Lung microvascular endothelial cell (primary cell): Measurements from ENCODE around the gene ESR1. TPM values are rescaled to one million over a fixed set of nuclear protein-coding genes. Genes with fewer than 3 reads are reported as not detected.
"Not testable (repeated sequence)": the region's sequence is repeated elsewhere in the genome, so short reads cannot be mapped to it uniquely, and the experiment has no call there.

Experiments used
- DNase-seq, 2 donors: peaks; one replicate each; pipeline versions ENCODE4 v3.0.0 to v3.0.0-alpha.2; 2010; ENCODE audit warnings: low read depth in 2 of 2
- total RNA-seq: library from RNA; depleted of rRNA; stranded (reverse); fragments of >200 nt; gene quantifications from 2 replicates; pipeline ENCODE4 v1.2.1, GENCODE V29; 2014

The ESR1 gene
- total RNA-seq, 1 donor from 2014 or later = under 0.01 TPM

- DNase-seq = peak; percentile 33 to 69
Measured at GRCh38 chr6:152129691-152130151, 322.2 kb downstream of the ESR1 start.

- DNase-seq = peak in 1 of 2 donors; percentile 42
Measured at GRCh38 chr6:152130441-152130840, 323.0 kb downstream of the ESR1 start.

GRCh38 chr6:152135755-152136448 is 328.4 kb downstream of the ESR1 start:
- no peak for DNase-seq

GRCh38 chr6:152136449-152136825 is 329.0 kb downstream of the ESR1 start:
- DNase-seq = peak in 1 of 2 donors; percentile 68

GRCh38 chr6:152138344-152138743 is 330.9 kb downstream of the ESR1 start:
- DNase-seq = not testable (repeated sequence)

GRCh38 chr6:152142105-152142504 is 334.6 kb downstream of the ESR1 start:
- no peak for DNase-seq

- no peak for DNase-seq
Measured at GRCh38 chr6:152143359-152143758, 335.9 kb downstream of the ESR1 start.

GRCh38 chr6:152146385-152146784 is 338.9 kb downstream of the ESR1 start:
- no peak for DNase-seq

GRCh38 chr6:152147269-152147668 is 339.8 kb downstream of the ESR1 start:
- DNase-seq = no peak

- DNase-seq = no peak
Measured at GRCh38 chr6:152148412-152148811, 340.9 kb downstream of the ESR1 start.

- DNase-seq = no peak
Measured at GRCh38 chr6:152150196-152150595, 342.7 kb downstream of the ESR1 start.

GRCh38 chr6:152151920-152152319 is 344.4 kb downstream of the ESR1 start:
- no peak for DNase-seq

GRCh38 chr6:152154559-152155356 is 347.3 kb downstream of the ESR1 start:
- DNase-seq = no peak

- no peak for DNase-seq
Measured at GRCh38 chr6:152155792-152156191, 348.3 kb downstream of the ESR1 start.

GRCh38 chr6:152160346-152160745 is 352.9 kb downstream of the ESR1 start:
- peak in 1 of 2 donors; percentile 10 for DNase-seq

GRCh38 chr6:152161501-152161900 is 354.0 kb downstream of the ESR1 start:
- DNase-seq = peak in 1 of 2 donors; percentile 34

GRCh38 chr6:152164957-152165356 is 357.5 kb downstream of the ESR1 start:
- DNase-seq = no peak

GRCh38 chr6:152166497-152166896 is 359.0 kb downstream of the ESR1 start:
- no peak for DNase-seq

GRCh38 chr6:152166897-152167296 is 359.4 kb downstream of the ESR1 start:
- DNase-seq = no peak

- no peak for DNase-seq
Measured at GRCh38 chr6:152167641-152168603, 360.4 kb downstream of the ESR1 start.

- DNase-seq = no peak
Measured at GRCh38 chr6:152170313-152170701, 362.8 kb downstream of the ESR1 start.
